GM12875 (cell line): ENCODE results near the gene TUBA8.
A peak's percentile ranks its signal among the peaks of the same experiment; 100 is the strongest.

Source experiments
- H3K4me3 ChIP-seq: one replicate; pipeline ENCODE4 v1.5.1; 2011; ENCODE audit warnings: low read depth, low read length, control low read depth
- TF ChIP-seq, protein P1 (sequence below): IDR thresholded peaks from 2 replicates; pipeline ENCODE4 v1.5.1; 2011; ENCODE audit warnings: low read depth, mild to moderate bottlenecking, control low read depth, inconsistent platforms, low read length, moderate library complexity, borderline replicate concordance; ENCODE audit not compliant: insufficient read depth

The TUBA8 gene

DNA sequence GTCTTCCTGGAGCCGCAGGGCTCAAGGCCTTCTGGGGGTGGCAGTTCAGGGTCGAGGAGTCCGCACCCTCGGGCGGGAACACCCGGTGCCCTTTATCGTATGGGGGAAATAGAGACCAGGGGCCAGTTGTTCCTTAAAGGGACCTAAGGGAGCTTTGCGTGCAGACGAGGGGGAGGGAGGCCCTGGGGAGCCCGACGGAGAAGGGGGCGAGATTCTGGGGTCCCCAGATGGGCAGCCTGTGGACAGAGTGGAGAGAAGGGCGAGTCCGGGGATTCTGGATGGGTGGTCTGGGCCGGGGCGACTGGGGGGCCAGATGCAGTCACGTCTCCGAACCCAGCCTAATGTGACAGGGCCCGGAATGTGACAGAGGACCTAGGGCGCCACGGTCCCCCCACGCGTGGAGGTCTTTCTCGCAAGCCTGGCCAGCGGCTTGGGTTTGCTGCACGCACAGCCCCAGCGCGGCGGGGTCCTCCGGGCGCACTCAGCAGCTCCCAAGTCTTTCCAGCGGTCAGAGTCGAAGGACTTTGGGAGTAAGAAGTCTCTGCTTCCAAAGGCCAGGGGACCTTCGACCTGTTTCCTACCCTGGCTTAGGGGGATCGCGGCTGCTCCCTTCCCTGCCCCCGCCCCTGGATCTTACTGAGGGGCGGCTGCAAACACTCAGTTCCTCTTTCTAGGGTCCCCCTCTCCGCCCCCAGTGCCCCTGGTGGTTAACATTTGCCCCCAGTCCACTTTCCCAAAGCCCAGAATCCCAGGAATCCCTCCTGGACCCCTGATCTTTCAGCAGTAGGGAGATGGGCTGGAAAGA is 547 bp downstream of the TUBA8 start:
- TF ChIP-seq, protein P1, sequence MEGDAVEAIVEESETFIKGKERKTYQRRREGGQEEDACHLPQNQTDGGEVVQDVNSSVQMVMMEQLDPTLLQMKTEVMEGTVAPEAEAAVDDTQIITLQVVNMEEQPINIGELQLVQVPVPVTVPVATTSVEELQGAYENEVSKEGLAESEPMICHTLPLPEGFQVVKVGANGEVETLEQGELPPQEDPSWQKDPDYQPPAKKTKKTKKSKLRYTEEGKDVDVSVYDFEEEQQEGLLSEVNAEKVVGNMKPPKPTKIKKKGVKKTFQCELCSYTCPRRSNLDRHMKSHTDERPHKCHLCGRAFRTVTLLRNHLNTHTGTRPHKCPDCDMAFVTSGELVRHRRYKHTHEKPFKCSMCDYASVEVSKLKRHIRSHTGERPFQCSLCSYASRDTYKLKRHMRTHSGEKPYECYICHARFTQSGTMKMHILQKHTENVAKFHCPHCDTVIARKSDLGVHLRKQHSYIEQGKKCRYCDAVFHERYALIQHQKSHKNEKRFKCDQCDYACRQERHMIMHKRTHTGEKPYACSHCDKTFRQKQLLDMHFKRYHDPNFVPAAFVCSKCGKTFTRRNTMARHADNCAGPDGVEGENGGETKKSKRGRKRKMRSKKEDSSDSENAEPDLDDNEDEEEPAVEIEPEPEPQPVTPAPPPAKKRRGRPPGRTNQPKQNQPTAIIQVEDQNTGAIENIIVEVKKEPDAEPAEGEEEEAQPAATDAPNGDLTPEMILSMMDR = no peak
- peak overlapping the region; percentile 48 for H3K4me3 ChIP-seq

DNA sequence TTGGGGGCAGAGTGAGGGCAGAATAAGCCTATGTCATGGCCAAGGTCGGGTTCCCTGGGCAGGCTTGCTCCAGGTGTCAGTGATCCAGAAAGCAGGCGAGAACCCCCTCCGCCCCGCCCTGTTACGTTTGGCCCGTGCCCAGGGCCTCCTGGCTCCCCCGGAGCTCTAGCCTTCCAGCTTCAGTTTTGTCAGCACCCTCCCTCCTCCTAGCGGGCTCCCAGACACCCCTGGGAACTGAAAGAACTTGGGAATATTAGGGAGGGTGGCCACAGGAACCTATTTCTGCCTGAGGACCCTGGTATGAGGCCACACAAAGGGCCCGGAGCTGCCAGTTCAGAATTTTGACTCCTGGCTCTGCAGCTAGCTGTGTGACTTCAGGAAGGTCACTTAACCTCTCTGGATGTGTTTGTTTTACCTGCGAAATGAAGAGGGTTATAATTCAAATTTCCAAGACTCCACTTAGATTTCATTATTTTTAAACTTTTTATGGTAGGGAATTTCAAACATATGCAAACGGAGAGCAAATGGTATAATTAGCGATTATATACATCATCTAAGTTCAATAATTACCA is 1.2 kb downstream of the TUBA8 start:
- TF ChIP-seq, protein P1 = no peak

DNA sequence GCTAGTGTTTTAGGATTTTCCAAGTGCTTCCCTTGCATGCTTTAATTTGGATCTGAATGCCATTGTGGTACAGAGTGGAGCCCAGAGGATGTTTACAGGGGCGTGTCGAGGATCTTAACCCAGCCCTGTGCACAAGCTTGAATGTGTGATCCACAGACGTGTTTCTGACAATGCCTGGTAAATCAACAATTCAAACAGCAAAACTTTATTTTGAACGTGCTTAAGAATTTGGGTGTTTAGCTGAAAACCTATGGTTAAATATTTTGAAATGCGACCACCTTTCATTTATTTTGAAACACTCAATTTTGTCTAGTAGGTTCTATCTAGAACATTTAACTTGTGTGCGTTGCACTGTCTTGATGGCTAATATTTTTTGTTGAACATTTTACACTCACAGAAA is 1.8 kb downstream of the TUBA8 start:
- H3K4me3 ChIP-seq = no peak overlapping the region
- TF ChIP-seq, protein P1 = no peak

More for the DNA sequence above, 1.2 kb downstream of the TUBA8 start:
- H3K4me3 ChIP-seq = peak overlapping the region; percentile 48

DNA sequence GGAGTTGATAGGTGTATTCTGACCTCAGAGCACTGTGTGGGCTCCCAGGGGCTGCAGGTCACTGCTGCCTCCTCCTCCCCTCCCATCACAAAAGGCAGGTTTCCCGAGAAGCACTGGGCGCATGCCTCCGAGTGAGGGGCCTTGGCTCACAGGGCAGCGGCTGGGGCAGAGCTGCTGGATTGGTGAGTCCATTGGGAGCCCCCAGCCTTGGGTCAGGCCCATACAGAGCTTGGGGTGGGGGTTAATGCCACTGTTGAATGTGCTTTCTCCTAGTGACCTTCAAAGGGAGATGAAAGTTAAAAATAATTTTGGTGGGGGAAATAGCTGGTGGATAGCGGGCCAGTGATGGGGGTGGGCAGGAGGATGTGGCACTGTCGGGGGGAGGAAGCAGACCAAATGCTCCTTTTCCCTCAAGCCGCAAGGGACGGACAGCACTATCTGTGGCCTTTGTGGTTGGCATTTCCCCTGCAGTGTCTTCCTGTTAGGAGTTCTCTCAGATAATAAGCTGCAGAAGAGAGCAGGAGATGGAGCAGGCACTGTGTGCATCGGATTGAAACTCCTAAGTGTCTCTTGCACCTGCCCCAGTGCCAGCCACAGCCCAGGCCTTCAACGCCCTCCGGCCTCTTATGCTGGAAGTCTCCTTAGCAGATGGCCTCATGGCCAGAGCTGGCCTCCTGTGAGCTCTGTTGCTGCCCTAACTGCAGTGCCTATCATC is 3.2 kb downstream of the TUBA8 start:
- TF ChIP-seq, protein P1 = no peak
- H3K4me3 ChIP-seq = no peak overlapping the region

DNA sequence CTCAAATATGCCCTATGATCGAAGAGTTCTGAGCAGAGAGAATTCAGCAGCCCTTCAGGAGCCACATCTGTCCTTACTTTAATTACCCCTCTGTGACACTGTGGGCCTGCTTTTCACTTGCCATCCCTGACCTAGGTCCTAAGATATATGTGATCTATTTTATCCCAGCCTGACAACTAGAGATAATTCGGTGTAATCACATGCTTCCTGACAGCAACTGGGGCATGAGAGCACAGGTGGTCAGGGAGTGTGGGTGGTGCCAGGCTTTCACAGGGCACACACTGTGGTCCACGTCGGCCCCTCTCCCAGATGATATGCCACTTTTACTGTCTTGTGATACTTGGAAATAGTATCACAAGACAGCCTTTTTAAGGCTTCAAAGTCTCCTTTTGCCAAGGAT is 3.9 kb downstream of the TUBA8 start:
- TF ChIP-seq, protein P1 = no peak
- no peak overlapping the region for H3K4me3 ChIP-seq

DNA sequence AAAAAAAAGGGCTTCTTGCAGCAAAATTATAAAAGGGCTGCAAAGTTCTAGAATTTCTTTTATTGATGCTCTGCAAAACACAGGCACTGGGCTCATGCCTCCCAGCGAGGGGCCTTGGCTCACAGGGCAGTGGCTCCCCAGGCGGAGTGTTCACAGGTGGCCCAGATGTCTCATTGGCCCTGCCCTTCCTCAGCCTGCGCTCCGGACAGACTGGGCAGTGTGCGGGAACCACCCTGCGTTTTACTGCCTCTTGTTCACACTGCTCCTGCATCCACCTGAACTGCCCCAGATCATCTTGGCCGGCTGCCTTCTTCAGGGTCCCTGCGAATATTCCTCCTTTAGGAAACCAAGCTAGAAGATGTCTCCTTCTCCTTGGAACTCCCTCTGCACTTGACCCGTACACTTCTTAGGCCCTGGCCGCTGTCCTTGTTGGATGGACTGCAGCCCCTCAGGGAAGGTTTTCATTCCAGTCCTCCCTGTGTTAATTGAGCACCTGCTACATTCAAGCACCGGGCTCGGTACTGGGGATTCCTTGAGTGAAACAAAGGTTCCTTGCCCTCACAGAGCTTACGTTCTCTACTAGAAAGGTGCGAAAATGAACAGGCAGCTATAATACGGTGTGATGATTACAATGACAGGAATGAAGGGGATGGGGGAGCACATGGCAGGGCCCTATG is 4.5 kb downstream of the TUBA8 start:
- H3K4me3 ChIP-seq = no peak overlapping the region
- TF ChIP-seq, protein P1 = no peak
